Adipocyte (in vitro differentiated cells): Measurements from ENCODE around the gene TJP2.
A peak's percentile ranks its signal among the peaks of the same experiment; 100 is the strongest.

Source experiments
- DNase-seq: peaks from one replicate; pipeline ENCODE4 v3.0.0-alpha.2; 2015; ENCODE audit warnings: low read depth
- H3K27me3 ChIP-seq: replicated peaks from 2 replicates; pipeline ENCODE4 v1.7.0; 2013; ENCODE audit warnings: mild to moderate bottlenecking, low read length, moderate library complexity; ENCODE audit not compliant: control insufficient read depth, insufficient read depth
- H3K36me3 ChIP-seq: 2 replicates; pipeline ENCODE4 v1.7.0; 2013; ENCODE audit warnings: low read length, mild to moderate bottlenecking, moderate library complexity; ENCODE audit not compliant: control insufficient read depth, insufficient read depth, severe bottlenecking
- H3K4me1 ChIP-seq: 2 replicates; pipeline ENCODE4 v1.7.0; 2013; ENCODE audit warnings: mild to moderate bottlenecking, low read length, moderate library complexity; ENCODE audit not compliant: control insufficient read depth, insufficient read depth
- H3K4me3 ChIP-seq: 2 replicates; pipeline ENCODE4 v1.7.0; 2013; ENCODE audit warnings: mild to moderate bottlenecking, low read length, moderate library complexity
- H3K9ac ChIP-seq: 2 replicates; pipeline ENCODE4 v1.7.0; 2013; ENCODE audit warnings: mild to moderate bottlenecking, low read length, moderate library complexity
- H3K9me3 ChIP-seq: 2 replicates; pipeline ENCODE4 v1.7.0; 2013; ENCODE audit warnings: mild to moderate bottlenecking, low read length, moderate library complexity; ENCODE audit not compliant: control insufficient read depth

TJP2 gene

GRCh38 chr9:69237702-69238295, 63.7 kb downstream of the TJP2 start:
- DNase-seq: no peak
- Histone ChIP-seq H3K9ac (no peak overlapping the region), H3K9me3 (no peaks in the 10 kb centered on the region), H3K4me3 (no peak overlapping the region), H3K27me3 (no peaks in the 10 kb centered on the region), H3K4me1 (no peaks in the 10 kb centered on the region), H3K36me3 (peaks cover 89% of the 10 kb centered on the region)

DNA sequence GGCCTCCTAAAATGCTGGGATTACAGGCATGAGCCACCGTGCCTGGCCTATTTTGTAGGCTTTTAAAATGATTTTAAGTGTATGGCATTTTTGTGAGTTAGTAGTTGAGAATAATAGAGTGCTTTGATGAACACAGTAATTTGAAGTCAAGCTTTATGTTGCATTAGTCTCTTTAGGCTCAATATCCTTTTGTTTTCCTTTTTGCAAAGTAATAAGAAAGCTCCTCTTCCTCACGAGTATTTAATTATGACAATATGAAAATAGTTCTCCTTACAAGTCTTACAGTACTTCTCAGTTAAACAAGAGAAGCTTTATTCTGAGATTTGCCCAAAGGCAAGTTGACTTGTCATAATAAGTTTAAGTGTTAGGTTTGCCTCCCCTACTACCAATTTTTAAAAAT, 69.0 kb downstream of the TJP2 start:
- Histone ChIP-seq H3K36me3 (peaks cover 76% of the 10 kb centered on the region), H3K27me3 (no peaks in the 10 kb centered on the region), H3K9ac (no peak overlapping the region), H3K4me1 (no peaks in the 10 kb centered on the region), H3K9me3 (no peaks in the 10 kb centered on the region), H3K4me3 (no peak overlapping the region)
- DNase-seq: no peak

- Histone ChIP-seq H3K27me3 (no peaks in the 10 kb centered on the region), H3K4me3 (no peak overlapping the region), H3K9ac (no peak overlapping the region), H3K9me3 (no peaks in the 10 kb centered on the region), H3K4me1 (no peaks in the 10 kb centered on the region), H3K36me3 (peaks cover 75% of the 10 kb centered on the region)
- no peak for DNase-seq
Observed at GRCh38 chr9:69246629-69247028, 72.6 kb downstream of the TJP2 start.

- no peak overlapping the region for H3K9ac ChIP-seq
- H3K9me3 ChIP-seq: no peaks in the 10 kb centered on the region
- no peak overlapping the region for H3K4me3 ChIP-seq
- H3K36me3 ChIP-seq: peaks cover 81% of the 10 kb centered on the region
- H3K27me3 ChIP-seq: no peaks in the 10 kb centered on the region
- DNase-seq: no peak
- no peaks in the 10 kb centered on the region for H3K4me1 ChIP-seq
Observed at GRCh38 chr9:69248005-69248404, 73.9 kb downstream of the TJP2 start.

DNA sequence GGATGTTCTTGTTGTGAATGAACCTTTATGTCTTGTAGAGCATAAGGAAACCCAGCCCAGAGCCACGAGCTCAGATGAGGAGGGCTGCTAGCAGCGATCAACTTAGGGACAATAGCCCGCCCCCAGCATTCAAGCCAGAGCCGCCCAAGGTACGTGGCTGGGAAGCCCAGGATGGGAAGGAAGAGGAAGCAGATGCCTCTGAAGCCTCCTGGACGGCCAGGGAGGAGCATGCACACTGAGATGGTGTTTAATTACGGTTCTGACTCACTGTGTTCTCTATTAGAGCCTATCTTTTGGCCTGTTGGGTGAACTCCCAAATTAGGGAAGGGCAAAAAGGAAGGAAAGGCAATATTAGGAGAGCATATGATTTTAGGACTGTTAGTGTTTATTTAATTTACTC, 75.3 kb downstream of the TJP2 start:
- Histone ChIP-seq H3K36me3 (peaks cover 94% of the 10 kb centered on the region), H3K27me3 (no peaks in the 10 kb centered on the region), H3K9ac (no peak overlapping the region), H3K4me1 (no peaks in the 10 kb centered on the region), H3K4me3 (no peak overlapping the region), H3K9me3 (no peaks in the 10 kb centered on the region)
- DNase-seq: no peak

DNA sequence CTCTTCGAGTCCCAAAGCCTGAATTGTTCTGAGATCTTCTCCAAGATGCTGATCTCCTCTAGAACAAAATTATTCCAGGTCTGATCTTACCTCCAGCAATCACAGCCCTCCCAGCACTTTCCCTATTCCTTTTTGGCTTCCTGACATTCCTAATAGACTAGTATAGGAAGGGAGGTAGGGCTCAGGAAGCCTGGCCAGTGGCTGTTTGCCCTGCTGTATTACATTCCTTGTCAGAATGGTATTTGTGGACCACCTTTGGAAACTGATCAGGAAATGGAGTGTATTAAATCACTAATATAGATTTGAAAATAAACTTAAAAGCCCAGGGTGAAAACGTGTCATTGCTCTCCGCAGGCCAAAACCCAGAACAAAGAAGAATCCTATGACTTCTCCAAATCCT, 76.6 kb downstream of the TJP2 start:
- DNase-seq: no peak
- H3K4me1 ChIP-seq: no peaks in the 10 kb centered on the region
- H3K9ac ChIP-seq: no peak overlapping the region
- peaks cover 98% of the 10 kb centered on the region for H3K36me3 ChIP-seq
- no peaks in the 10 kb centered on the region for H3K9me3 ChIP-seq
- no peak overlapping the region for H3K4me3 ChIP-seq
- no peaks in the 10 kb centered on the region for H3K27me3 ChIP-seq

DNA sequence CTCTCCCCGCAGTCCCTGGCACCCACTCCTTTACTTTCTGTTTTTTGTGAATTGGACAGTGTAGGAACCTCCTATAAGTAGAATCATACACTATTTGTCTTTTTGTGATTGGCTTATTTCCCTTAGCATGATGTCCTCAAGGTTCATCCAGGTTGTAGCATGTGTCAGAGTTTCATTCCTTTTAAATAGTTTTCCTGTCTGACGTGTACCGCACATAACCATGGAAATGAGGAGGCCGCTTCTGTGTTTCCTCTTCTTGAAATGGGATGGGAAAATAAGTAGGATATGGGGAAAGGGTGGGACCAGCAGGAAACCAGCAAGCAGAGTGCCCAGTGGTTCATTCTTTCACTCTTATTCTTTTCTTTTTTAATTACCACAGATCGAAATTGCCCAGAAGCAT, 78.4 kb downstream of the TJP2 start:
- Histone ChIP-seq H3K27me3 (no peaks in the 10 kb centered on the region), H3K4me3 (no peak overlapping the region), H3K36me3 (peaks cover 95% of the 10 kb centered on the region), H3K4me1 (no peaks in the 10 kb centered on the region), H3K9ac (no peak overlapping the region), H3K9me3 (no peaks in the 10 kb centered on the region)
- DNase-seq: no peak

- H3K9ac ChIP-seq: no peak overlapping the region
- H3K36me3 ChIP-seq: peaks cover 92% of the 10 kb centered on the region
- H3K4me3 ChIP-seq: no peak overlapping the region
- H3K9me3 ChIP-seq: no peaks in the 10 kb centered on the region
- DNase-seq: peak; percentile 53
- no peaks in the 10 kb centered on the region for H3K27me3 ChIP-seq
- no peaks in the 10 kb centered on the region for H3K4me1 ChIP-seq
Observed at GRCh38 chr9:69253057-69253456, 79.0 kb downstream of the TJP2 start.

DNA sequence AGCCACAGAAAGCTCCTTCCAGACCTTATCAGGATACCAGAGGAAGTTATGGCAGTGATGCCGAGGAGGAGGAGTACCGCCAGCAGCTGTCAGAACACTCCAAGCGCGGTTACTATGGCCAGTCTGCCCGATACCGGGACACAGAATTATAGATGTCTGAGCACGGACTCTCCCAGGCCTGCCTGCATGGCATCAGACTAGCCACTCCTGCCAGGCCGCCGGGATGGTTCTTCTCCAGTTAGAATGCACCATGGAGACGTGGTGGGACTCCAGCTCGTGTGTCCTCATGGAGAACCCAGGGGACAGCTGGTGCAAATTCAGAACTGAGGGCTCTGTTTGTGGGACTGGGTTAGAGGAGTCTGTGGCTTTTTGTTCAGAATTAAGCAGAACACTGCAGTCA, 80.1 kb downstream of the TJP2 start:
- no peaks in the 10 kb centered on the region for H3K4me1 ChIP-seq
- no peaks in the 10 kb centered on the region for H3K27me3 ChIP-seq
- no peak overlapping the region for H3K9ac ChIP-seq
- peaks cover 80% of the 10 kb centered on the region for H3K36me3 ChIP-seq
- H3K4me3 ChIP-seq: no peak overlapping the region
- H3K9me3 ChIP-seq: no peaks in the 10 kb centered on the region
- DNase-seq: no peak

DNA sequence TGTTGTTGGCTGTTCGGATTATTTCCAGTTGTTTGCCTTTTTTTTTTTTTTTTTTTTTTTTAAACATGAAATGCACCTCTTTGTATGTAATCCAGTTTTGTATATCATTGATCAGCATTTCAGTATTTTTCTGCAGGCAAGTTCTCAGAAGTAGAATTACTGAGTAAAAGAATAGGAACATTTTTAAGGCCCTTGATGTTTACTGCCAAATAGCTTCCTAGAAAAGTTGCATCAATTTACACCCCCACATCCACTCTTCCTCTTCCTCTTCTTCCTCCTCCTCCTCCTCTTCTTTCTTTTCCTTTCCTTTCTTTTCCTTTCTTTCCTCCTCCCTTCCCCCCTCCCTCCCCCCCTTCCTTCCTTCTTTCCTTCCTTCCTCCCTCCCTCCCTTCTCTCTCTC, 81.5 kb downstream of the TJP2 start:
- peaks cover 68% of the 10 kb centered on the region for H3K36me3 ChIP-seq
- no peak for DNase-seq

DNA sequence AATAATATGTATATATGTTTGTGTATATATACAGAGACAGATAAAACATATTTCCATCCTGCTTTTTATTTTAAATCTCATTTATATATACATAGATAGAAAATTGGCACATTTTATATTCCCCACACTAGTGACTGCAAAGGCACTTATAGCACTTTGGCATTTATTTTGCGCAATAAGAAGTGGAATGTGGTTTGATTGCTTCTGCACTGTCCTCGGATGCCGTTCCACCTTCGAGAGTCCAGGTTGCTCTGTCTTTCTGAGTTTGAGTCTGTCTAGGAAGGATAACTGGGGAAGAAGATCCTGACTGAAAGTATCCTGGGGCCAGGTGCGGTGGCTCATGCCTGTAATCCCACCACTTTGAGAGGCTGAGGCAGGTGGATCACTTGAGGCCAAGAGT, 84.5 kb downstream of the TJP2 start:
- H3K4me1 ChIP-seq: no peaks in the 10 kb centered on the region
- H3K27me3 ChIP-seq: no peaks in the 10 kb centered on the region
- no peak for DNase-seq
- H3K9me3 ChIP-seq: no peaks in the 10 kb centered on the region
- no peak overlapping the region for H3K4me3 ChIP-seq
- no peak overlapping the region for H3K9ac ChIP-seq
- peaks cover 38% of the 10 kb centered on the region for H3K36me3 ChIP-seq

More for the DNA sequence above, 81.5 kb downstream of the TJP2 start:
- no peak overlapping the region for H3K9ac ChIP-seq
- no peaks in the 10 kb centered on the region for H3K27me3 ChIP-seq
- no peaks in the 10 kb centered on the region for H3K9me3 ChIP-seq
- H3K4me1 ChIP-seq: no peaks in the 10 kb centered on the region
- no peak overlapping the region for H3K4me3 ChIP-seq

DNA sequence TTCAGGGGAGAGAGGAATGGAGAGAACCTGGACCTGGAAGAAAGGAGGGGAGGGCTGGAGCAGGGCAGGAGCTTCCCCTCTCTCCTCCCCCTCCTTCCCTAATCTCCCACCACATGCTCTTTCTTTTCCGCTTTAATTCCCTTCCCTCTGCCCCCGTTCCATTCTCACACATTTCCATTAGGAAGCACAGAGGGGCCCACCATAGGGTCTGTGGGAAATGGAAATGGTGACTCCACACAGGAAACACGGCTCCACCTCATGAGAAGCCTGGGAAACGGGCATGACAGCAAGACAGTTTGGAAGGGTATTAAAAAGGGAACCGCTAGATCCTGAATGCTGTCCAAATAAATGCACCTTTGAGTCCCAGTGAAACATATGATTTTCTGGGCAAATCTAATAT, 86.1 kb downstream of the TJP2 start:
- Histone ChIP-seq H3K9me3 (no peaks in the 10 kb centered on the region), H3K4me3 (no peak overlapping the region), H3K4me1 (no peaks in the 10 kb centered on the region), H3K27me3 (no peaks in the 10 kb centered on the region), H3K9ac (no peak overlapping the region), H3K36me3 (peaks cover 22% of the 10 kb centered on the region)
- no peak for DNase-seq
